HTERT RPE-1 (cell line): ENCODE results near the gene DPYSL5.
"Not testable (repeated sequence)": the region's sequence is repeated elsewhere in the genome, so short reads cannot be mapped to it uniquely, and the experiment has no call there.

Source experiments
- in situ Hi-C: fragments of 300-500 bp; cut with MboI; formaldehyde crosslinking; loops from 4 replicates; pipeline ENCODE4 v1.14.3; 2020; ENCODE audit warnings: low sequenced_read_pairs

DPYSL5 gene

DNA sequence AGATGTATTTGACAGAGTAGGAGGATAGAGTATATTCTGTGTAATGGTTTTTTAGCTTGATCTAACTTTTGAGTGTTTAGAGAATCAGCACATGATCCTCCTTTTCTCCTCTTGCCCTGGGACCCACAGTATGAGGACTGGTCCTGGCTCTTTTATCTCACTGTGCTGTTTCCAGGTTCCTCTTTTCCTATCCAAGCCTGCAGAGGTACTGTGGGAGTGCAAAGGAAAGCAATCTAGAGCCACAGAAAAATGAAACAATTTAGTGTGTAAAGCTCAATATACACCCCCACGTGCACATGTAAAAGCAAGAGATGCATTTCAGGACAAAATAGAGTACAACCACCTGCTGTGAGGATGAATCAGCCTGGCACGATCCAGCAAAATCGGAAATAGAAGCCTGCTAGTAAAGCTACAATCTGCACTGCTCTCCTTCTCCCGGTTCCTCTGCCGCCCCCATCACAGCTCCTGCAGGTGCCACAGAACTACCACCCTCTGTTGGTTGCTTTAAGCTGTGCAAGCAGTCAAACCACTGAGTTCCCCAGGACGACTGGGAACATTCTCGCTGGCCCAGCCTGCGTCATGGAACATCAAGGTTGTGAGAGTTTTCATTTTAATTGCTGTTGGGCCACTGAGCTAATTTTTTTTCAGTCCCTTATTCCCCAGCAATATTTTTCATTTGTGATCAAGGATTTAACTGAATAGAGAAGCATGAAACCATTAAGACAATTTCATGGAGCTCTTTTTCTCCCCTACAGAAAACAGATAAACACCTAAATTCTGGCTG, 74.7 kb downstream of the DPYSL5 start:
- in situ Hi-C loops = no loop called here

DNA sequence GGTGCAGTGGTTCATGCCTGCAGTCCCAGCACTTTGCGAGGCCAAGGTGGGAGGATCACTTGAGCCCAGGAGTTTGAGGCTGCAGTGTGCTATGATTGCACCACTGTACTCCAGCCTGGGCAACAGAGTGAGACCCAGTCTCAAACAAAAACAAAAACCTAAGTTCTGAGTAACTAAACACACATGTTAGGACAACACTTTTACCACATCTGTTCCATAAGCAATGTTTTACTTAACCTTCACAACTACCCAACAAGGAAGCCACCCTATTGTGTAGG, 75.2 kb downstream of the DPYSL5 start:
- in situ Hi-C loops = not testable (repeated sequence)

DNA sequence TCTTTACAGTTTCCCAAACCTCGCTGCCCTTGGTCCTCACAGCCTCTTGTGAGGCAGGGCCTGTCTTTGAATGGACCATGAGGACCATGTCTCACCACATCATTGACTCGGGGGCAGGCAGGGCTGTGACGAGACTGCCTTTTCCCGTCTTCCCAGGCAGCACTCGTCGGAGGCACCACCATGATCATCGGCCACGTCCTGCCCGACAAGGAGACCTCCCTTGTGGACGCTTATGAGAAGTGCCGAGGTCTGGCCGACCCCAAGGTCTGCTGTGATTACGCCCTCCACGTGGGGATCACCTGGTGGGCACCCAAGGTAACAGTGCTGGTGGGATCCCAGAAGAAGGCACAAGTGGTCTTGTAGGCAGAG, 76.8 kb downstream of the DPYSL5 start:
- in situ Hi-C loops = no loop called here

DNA sequence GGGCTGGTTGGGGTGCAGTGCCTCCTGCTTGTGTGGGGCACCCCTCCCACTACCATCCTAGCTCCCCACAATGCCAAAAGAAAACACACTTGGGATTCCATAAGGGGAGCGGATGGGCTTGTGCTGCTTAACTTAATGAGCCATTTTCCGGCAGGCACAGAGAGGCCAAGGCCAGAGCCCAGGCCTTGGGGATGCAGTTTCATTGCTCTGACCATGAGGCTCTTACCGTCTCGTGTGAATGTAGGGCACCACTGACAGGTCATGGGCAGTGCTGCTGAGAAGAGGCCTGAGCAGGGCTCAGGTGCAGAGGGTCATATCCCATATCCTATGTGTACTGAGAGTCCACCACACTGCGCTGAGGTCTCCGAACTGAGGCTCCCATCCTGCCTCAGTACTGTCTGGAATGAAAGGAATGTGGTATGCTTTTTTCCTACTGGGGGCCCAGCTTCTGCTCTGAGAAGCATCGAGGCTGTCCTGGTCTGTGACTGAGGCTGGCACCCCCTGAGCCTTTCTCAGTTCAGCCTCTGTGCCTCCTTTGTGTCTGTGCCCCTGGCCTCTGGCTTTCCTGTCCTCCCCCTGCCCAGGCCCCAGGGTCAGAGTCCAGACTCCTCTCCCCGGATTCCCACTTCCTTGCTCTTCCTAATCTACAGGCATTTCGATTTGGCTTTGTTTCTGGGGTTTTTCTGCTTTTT, 77.3 kb downstream of the DPYSL5 start:
- in situ Hi-C loops = no loop called here

DNA sequence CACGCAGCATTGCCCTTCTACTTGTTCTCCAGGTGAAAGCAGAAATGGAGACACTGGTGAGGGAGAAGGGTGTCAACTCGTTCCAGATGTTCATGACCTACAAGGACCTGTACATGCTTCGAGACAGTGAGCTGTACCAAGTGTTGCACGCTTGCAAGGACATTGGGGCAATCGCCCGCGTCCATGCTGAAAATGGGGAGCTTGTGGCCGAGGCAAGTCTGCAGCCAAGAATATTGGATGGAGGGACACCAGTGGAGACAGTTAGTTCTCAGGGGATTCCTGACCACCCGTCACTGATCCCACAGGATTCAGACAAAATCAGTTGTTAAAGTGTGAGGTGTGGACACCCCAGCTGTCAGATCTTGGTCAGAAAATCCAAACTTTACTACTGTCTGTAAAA, 79.3 kb downstream of the DPYSL5 start:
- in situ Hi-C loops = no loop called here

DNA sequence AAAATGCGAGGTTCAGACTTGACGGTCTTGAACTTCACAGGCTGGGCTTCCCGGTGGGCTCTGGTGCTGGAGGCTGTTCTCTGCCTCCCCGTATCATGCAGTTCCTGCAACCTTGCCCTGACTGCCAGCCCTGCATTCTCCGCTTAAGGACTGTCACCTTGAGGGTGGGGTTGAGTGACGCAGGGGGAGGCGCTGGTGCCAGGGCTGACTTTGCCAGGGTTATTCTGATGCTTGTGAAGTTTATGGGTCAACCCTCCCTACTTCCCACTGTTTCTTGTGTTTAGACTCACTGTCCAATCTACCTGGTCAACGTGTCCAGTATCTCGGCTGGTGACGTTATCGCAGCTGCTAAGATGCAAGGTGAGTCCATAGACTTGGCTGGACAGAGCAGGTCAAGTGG, 85.0 kb downstream of the DPYSL5 start:
- in situ Hi-C loops = no loop called here

DNA sequence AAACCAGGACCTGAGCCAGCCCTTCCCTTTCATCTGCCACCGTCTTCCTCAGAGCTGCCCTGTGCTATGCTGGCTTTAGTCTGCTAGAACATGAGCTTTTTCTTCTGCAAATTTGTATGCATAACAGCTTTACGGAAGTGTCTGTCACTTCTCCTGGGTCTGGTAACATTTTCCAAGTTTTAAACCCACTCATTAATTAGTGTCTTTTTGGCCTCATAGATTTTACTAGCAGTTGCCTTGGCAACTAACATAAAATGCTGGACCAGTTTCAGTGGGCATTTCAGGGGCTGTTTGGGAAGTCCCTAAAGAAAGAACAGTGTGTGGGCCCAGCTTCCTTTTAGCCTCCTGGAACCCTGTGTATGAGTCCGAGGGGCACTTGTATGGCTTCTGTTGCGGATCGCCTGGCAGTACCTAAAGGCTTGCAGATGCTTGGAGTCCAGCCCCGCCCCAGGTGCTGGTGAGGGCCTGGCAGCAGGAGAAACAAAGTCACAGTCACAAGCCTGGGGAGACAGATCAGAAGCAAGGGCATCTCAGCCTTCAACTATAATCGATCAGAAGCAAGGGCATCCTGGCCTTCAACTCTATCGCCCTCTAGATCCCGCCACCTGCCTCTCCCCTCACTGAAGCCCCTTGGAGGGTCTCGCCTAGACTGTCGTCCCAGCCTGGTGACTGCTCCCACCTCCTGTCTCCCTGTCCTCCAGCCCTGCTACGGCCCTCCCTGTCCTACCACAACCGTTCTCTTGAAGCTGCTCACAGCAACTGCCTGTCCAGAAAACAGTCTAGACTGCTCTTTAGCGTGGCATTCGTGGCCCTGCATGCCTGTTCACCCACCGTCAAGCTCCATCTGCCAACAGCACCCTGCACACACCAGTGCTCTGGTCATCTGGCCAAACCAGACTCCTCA, 85.8 kb downstream of the DPYSL5 start:
- in situ Hi-C loops = no loop called here

DNA sequence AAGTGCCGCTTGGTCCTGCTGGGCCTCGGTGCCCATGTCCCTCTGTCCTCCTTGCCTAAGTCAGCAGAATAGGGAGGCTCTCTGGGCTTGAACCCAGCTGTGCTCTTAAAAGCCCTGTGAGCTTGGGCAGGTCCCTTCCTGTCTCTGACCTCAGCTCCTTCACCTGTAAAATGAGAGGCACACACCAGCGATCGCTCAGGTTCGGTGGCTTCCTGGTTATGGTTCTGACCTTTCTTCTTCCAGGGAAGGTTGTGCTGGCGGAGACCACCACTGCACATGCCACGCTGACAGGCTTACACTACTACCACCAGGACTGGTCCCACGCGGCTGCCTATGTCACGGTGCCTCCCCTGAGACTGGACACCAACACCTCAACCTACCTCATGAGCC, 86.4 kb downstream of the DPYSL5 start:
- in situ Hi-C loops = no loop called here

DNA sequence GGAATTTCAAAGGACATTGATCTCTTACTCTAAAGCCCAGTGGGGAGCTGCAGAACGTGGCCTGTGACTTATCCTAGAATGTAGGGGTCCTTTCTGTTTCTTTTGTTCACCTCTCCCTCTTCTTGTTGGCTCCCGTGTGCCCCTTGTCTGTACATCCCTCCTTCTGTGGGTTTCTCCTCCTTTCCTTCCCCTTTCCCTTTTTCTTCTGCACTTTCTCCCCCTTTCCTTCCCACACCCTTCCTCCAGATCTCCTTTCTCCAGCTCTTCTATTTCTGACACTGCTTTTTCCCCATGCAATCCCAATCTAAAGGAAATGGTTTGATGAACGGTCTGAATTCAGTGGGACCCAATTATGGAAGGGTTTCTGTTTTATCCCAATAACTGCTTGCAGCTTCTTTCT, 87.1 kb downstream of the DPYSL5 start:
- in situ Hi-C loops = no loop called here

DNA sequence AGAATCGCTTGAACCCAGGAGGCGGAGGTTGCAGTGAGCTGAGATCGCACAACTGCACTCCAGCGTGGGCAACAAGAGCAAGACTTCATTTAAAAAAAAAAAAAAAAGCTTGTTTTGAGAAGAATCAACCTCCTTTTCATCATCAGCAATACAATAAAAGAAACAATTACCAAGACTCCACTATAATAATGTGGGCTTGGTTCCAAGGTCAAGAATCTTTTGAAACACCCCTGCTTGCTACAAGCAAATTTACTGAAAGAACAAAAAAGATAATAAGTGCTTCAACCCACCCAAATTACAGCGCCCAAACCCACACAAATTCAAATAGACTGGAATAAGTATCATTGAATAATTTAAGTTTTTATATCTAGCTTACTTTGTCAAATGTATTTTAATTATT, 88.9 kb downstream of the DPYSL5 start:
- in situ Hi-C loops = no loop called here

DNA sequence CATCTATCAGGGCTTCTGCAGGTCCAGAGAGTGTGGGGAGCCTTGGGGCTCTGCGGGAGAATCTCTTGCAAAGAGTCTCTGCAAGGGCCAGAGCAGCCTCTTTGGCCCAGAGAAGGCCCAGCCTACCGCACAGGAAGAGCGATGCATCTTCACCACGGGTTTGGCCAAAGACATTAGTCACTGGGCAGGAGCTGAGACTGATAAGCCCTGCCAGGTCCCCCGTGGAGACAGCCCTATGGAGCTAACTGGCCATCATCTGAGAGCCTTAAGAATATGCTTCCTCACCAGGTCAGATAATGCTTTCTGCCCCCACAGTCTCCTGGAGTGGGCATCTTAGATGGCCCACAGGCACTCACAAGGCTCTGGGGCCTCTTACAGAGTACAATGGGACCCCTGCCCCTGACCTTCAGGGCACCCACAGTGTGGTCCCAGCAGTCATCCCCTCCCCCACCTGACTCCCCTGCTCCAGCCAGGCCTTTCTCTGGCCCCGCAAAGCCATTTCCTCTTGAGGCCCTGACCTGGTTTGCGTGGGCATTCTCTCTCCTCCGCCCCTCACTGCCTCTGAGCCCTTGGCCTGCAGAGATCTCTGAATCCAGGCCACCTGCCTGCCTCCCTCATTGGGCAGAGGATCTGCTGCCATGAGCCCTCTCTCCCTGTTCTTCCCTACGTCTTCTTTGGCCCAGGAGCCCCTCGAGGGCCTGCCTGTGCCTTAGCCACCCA, 90.6 kb downstream of the DPYSL5 start:
- in situ Hi-C loops = no loop called here

DNA sequence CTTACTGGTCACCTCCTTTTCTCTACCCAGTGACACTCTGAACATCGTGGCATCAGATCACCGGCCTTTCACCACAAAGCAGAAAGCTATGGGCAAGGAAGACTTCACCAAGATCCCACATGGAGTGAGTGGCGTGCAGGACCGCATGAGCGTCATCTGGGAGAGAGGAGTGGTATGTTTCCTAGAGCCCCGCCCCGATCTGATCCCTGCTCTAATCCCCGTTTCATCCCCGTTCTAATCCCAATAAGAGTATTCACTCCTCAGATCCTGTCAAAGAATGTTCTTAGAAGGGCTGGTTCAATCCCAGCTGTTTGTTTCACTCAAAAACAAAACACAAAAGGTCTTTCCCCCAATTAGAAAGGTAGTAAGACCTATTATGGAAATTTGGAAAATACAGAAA, 92.1 kb downstream of the DPYSL5 start:
- in situ Hi-C loops = no loop called here

DNA sequence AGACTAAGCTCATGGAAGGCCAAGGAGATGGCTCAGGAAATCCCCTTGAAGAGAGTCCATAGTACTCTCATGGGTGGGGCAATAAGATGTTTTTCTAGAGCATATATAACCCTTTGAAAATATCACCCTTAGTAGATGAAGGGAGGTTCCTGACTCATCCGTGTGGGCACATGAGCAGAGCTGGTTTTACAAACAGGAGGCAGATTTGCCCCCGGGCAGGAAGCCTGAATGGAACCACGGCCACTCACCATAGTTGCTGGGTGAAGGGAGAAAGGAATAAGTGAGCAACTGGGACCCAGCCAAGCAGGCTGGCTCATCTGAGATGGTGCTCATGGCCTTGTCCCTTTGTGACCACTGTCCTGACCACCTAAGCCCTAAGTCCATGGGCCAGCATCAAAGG, 93.6 kb downstream of the DPYSL5 start:
- in situ Hi-C loops = no loop called here

DNA sequence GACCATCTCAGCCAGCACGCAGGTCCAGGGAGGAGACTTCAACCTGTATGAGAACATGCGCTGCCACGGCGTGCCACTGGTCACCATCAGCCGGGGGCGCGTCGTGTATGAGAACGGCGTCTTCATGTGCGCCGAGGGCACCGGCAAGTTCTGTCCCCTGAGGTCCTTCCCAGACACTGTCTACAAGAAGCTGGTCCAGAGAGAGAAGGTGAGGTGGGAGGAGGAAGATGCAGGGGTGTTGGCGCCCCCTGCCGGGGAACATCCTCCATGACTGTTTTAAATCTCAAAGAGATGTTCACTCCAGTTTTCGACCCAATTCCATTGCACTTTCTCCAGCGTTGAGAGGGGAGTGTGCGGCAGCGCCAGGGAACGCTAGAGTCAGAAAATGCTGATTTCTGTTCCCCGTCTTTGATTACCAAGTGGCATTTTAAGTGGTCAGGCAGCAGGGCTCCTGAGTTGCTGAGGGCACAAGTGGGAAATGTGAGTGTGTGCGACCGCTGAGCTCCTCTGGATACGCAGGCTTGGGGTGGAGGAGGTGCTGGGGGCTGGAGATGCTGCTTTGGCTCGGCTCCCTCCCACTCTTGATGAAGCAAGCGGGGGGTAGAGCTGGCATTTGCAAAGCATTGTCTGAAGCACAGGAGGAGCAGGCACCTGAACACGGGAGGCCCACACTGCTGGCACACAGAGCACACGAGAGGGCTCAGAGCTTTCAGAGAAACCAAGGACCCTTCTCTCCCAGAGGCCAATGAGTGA, 94.8 kb downstream of the DPYSL5 start:
- in situ Hi-C loops = no loop called here

DNA sequence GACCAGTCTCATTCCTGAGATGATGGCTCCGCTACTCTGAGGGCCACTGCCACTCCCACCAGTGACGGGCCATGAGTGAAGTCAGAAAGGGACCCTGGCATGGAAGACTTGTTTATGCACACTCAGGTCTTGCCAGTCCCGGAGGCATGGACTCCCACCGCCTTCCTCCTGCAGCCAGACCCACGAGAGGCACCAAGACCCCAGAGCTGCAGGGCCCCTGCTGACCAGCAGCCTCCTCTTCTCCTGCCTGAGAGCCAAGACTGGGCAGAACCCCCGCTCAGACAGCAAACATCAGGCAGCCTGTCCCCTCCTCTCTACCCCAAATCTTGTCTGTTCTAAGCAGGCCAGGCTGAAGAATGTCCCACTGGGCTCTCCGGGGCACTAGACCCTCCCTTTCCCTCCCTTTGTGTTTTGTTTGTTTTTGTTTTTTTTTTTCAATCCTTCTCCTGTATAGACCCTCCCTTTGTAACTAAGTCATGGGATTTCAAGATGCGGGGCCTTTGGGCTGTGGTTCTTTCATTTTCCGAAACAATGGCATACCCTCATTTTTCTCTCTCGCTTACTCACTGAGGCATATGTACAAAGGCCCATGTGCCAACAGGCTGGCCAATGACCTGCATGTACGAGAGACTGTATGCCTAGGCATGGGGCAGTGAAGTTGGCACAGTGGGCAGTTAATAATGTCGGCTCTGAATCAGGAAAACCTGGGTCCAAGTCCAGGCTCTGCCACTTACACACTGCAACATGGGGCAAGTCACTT, 98.2 kb downstream of the DPYSL5 start:
- in situ Hi-C loops = no loop called here

DNA sequence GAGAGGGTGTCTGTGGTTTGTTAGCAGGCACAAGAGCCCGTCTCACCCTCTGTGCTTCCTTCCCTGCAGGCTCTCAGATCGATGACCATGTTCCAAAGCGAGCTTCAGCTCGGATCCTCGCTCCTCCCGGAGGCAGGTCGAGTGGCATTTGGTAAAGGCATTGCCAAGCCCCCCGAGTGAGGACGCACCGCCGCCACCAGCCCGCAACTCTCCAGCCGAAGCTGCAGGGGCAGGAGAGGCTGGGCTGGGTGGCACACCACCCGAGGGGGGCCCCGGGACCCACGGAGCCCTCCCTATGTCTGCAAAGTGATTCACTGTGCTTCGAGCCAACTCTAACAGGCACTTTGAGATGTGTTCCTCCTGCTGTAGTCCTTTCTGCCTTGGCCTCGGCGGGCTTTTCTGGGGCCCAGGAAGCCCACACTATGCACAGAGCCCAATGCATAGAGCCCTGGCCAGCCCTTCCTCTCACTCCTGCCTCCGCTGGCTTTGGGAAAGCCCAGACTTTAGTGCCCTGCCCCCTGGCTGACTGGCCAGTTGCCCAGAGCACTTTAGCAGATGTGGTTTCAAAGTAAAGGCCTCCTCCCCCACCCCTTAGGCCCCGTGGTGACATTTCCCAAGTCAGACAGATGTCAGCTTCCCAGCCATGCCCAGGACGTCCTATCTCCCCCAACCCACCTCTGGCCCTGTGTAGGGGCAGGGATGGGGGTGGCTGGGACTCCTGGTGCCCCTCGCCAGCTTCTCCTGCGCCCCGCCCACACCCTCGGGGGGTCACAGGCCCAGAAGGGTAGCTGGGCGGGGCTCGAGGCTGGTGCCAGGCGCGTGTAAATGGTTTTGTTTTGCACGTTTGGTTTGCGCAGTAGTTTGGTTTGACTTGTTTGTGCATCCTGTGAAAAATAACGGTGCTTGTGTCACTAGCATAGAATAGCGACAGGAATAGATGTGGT, 99.2 kb downstream of the DPYSL5 start:
- in situ Hi-C loops = no loop called here

DNA sequence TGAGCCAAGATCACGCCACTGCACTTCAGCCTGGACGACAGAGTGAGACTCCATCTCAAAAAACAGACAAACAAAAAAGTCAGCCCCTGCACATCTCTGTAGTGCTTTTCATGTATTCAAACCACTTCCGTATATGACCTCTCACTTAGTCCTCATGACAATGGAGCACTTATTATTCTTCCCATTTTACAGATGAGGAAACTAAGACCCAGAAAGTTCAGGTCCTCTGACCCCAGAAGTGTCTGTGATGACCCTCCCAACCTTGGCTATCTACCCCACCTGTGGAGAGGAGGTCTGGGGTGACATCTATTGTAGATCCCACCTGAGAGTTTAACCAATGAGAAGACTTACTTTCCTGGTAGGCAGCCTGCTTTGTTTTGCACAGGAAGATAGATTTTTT, 100.9 kb downstream of the DPYSL5 start:
- in situ Hi-C loops = no loop called here

DNA sequence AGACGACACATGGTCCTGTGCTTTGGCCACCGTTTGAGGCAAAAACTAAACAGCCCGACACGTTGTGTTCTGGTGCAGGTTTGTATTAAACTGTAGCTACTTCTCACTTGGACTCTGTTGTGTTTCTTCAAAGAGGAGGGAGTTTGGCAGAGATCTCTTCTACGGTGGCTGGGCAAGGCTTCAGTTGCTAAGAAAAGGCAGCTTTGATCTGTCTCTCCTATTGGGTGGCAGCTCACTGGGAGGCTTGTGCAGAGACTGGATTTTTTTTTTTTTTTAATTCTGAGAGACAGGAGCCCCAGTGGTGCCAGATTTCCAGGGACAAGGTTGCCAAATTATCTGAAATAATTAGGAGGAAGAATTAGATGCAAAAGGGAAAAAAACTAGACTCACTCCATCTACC, 102.3 kb downstream of the DPYSL5 start:
- in situ Hi-C loops = no loop called here

DNA sequence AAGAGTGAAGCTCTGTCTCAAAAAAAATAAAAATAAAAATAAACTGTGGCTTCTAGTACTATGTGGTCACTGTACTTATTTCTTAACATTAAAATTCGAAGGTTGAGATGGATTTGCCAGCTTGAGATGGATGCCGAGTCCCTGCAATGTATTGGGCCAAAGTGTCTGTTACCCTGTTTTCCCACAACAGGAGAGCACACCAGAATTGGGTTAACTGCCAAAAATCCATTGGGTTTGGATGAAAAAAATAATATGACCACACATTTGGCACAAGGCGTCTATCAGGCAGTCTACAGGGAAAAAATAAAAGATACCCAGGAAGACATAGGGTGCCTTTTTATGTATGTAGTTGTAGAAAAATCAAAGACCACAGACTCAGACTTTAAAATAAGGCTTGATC, 103.3 kb downstream of the DPYSL5 start:
- in situ Hi-C loops = no loop called here
